ENCODE measurements around the gene ABCB9. TPM values are rescaled to one million over a fixed set of nuclear protein-coding genes. Genes with fewer than 3 reads are reported as not detected.

ABCB9 gene
- total RNA-seq, 4 donors from 2014 or later = 1.5 to 9.2 (median 1.7) TPM

DNA sequence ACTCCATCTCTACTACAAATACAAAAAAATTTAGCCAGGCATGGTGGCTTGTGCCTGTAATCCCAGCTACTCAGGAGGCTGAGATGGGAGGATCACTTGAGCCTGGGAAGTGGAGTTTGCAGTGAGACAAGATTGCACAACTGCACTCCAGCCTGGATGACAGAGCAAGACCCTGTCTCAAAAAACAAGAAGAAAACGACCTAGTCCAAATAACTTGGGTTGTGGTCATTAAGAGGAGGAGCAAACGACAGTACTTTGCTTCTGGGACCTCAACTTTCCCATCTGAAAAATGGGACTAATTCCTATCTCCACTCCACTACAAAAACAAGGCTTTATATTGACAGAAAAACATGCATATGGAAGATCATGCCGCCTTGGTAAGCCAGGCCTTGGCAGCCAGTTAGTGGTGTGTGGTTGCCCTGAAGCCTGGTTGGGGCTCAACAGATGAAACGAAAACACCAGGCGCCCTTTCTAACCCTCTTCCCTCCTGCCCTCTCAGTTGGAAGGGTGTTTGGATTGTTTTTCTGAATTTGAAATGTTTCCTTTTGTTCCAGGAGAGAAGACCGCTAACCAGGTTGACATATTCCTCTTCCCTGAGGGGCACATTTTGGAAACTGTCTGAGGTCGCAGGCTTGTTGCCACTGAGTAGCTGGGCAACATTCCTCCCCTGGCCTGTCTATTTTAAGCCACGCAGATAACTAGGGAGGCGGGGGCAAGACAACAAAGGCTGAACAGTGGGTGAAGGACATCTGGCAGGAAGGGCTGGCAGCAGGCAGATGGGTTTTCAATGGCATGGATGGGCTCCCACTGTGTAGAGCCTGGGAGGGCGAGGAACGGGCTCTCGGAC is 56.6 kb downstream of the ABCB9 start:
- TF ChIP-seq, protein P1, sequence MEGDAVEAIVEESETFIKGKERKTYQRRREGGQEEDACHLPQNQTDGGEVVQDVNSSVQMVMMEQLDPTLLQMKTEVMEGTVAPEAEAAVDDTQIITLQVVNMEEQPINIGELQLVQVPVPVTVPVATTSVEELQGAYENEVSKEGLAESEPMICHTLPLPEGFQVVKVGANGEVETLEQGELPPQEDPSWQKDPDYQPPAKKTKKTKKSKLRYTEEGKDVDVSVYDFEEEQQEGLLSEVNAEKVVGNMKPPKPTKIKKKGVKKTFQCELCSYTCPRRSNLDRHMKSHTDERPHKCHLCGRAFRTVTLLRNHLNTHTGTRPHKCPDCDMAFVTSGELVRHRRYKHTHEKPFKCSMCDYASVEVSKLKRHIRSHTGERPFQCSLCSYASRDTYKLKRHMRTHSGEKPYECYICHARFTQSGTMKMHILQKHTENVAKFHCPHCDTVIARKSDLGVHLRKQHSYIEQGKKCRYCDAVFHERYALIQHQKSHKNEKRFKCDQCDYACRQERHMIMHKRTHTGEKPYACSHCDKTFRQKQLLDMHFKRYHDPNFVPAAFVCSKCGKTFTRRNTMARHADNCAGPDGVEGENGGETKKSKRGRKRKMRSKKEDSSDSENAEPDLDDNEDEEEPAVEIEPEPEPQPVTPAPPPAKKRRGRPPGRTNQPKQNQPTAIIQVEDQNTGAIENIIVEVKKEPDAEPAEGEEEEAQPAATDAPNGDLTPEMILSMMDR (IDR thresholded peaks at IDR 0.05; ENCODE audit: low read depth) = no peak

DNA sequence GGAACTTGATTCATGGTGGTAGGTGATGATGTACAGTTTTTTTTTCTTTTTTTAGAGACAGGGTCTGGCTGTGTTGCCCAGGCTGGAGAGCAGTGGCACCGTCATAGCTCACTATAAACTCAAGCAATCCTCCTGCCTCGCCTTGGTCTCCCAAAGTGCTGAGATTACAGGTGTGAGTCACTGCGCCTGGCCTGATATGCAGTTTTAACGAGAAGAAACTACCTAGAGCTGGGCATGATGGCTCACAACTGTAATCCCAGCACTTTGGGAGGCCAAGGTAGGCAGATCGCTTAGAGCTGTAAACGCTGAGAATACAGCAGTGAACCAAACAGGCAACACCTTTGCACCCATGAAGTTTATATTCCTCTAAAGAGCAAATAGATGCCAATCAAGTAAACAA is 57.3 kb downstream of the ABCB9 start:
- TF ChIP-seq, protein P1 (IDR thresholded peaks at IDR 0.05; ENCODE audit: low read depth) = no peak

DNA sequence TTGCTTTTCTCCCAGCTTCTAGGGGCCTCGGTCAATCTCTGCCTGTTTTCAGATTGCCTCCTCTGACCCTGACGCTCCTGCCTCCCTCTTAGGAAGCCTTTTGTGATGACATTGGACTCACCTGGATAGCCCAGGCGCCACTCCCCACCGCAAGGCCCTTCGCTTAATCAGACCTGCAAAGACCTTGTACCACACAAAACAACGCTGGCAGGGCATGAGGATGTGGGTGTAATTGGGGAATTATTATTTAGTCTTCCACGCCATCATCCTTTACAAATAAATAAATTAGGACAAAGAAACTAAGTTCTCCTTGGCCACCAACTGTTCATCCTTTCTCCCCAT is 62.6 kb downstream of the ABCB9 start:
- TF ChIP-seq, protein P1 (IDR thresholded peaks at IDR 0.05; ENCODE audit: low read depth) = no peak

DNA sequence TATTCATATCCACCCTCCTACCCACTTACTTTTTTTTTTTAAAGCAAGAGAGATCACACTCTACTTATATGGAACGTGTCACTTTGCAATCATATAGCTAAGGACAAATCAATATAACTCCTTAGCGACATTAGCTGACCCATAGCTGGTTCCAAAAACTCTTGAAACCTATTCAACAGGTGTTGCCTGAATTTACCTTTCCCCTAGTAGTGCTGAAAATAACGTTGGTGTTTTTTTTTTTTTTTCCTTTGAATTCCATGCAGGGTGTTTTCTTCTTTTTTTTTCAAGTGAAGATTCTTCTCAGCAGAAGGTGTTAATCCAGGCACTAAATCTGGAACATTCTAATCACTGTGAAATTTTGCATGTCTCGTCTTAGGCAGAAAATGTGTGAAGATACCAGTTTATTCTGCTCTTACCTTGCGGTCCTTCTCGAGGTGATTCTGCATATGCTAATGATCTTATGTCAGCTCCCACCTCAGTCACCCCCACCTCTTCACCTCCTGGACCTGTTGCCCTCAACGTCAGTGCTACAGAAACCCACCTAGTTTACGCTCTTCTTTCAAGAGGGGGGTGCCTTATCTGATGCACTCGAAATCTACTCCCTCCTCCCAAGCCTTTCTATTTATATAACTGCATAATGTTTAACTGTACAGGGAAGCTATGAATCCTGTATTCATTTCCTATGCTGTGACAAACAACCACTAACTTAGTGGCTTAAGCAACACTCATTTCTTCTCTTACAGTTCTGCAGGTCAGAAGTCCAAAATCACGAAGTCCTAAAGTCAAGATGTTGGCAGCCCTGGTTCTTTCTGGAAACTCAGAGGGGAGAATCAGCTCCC is 63.2 kb downstream of the ABCB9 start:
- TF ChIP-seq, protein P1 (IDR thresholded peaks at IDR 0.05; ENCODE audit: low read depth) = no peak

DNA sequence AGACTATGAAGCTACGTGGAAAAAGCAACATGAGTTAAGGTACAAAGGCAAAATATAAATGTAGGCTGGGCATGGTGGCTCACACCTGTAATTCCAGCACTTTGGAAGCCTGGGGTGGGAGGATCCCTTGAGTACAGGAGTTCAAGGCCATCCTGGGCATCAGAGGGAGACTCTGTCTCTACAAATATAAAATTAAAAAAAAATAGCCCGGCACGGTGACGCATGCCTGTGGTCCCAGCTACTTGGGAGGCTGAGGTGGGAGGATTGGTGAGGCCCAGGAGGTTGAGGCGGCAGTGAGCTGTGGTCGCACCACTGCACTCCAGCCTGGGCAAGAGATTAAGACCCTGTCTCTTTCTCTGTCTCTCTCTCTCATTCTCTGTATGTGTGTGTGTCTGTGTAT is 66.4 kb downstream of the ABCB9 start:
- TF ChIP-seq, protein P1 (IDR thresholded peaks at IDR 0.05; ENCODE audit: low read depth) = no peak

DNA sequence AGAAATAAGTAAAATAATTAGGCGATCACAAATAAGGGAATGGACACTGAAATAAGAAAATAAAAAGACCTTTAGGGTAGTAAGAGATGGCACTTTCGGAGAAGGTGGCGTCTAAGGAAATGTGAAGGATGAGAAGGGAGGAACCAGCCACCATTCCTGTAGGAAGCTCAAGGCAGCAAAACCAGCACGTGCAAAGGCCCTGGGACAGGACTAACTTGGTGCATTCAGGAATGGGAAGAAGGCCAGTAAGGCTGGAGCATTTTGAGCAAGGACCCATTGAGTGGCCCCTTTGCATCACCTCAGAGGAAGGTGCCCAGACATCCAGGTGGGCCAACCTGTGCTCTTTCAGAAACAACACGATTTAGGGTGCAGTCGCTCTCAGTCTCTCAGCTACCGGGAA is 69.6 kb downstream of the ABCB9 start:
- TF ChIP-seq, protein P1 (IDR thresholded peaks at IDR 0.05; ENCODE audit: low read depth) = no peak

Measured in subcutaneous adipose tissue (tissue), 4 donors.